OCI-LY3 (cell line): ENCODE measurements around the gene FAM131A.

ENCODE experiments used
- CTCF ChIP-seq: fragments of 200-600, 300-600 bp; sonication (generic); IDR thresholded peaks from 2 replicates; pipeline ENCODE4 v1.5.1; 2014; ENCODE audit warnings: antibody characterized with exemption, low read length, low read depth
- EZH2phosphoT487 ChIP-seq: fragments of 200-600 bp; shearing (Covaris generic); IDR thresholded peaks from 2 replicates; pipeline ENCODE4 v1.6.1; 2018; ENCODE audit warnings: antibody characterized with exemption, mixed run types, low read depth

- TF ChIP-seq CTCF = no peak
- TF ChIP-seq EZH2phosphoT487 = no peak
These were observed 20.6 kb upstream of the FAM131A start for GRCh38 chr3:184316792-184317191.
